ENCODE results near the gene DOCK10. TPM values are rescaled to one million over a fixed set of nuclear protein-coding genes. Genes with fewer than 3 reads are reported as not detected.

Gene DOCK10
- total RNA-seq, 4 donors from 2014 or later = 3.8 to 33.2 (median 12.3) TPM

- Histone ChIP-seq H3K4me1 (no peaks in the 10 kb centered on the region), H3K27ac (no peak overlapping the region), H3K36me3 (no peaks in the 10 kb centered on the region), H3K4me3 (no peak overlapping the region), H3K27me3 (no peaks in the 10 kb centered on the region), H3K9me3 (no peaks in the 10 kb centered on the region)
- intact Hi-C loops (cut with DNase I; ENCODE audit: low total_unique reads) = no loop called here
- DNase-seq = no peak
- TF ChIP-seq CTCF (IDR thresholded peaks at IDR 0.05) = no peak
- no peak for TF ChIP-seq POLR2A (IDR thresholded peaks at IDR 0.05)
These were observed 244.1 kb downstream of the DOCK10 start for GRCh38 chr2:224798180-224798579.

GRCh38 chr2:224796695-224797305 lies 245.5 kb downstream of the DOCK10 start:
- intact Hi-C loops (cut with DNase I; ENCODE audit: low total_unique reads) = no loop called here
- H3K27ac ChIP-seq = peak overlapping the region; percentile 41 to 44
- no peaks in the 10 kb centered on the region for H3K4me1 ChIP-seq
- DNase-seq = no peak
- no peaks in the 10 kb centered on the region for H3K9me3 ChIP-seq
- H3K27me3 ChIP-seq = no peaks in the 10 kb centered on the region
- no peak for TF ChIP-seq CTCF (IDR thresholded peaks at IDR 0.05)
- TF ChIP-seq POLR2A (IDR thresholded peaks at IDR 0.05) = no peak
- H3K4me3 ChIP-seq = no peak overlapping the region
- H3K36me3 ChIP-seq = no peaks in the 10 kb centered on the region

- TF ChIP-seq CTCF (IDR thresholded peaks at IDR 0.05) = no peak
- TF ChIP-seq POLR2A (IDR thresholded peaks at IDR 0.05) = no peak
- Histone ChIP-seq H3K9me3 (no peaks in the 10 kb centered on the region), H3K4me3 (no peak overlapping the region), H3K27me3 (no peaks in the 10 kb centered on the region), H3K36me3 (no peaks in the 10 kb centered on the region), H3K4me1 (no peaks in the 10 kb centered on the region), H3K27ac (peak overlapping the region in 1 of 2 donors; percentile 34)
- peak; percentile 45 to 58 for DNase-seq
- intact Hi-C loops (cut with DNase I; ENCODE audit: low total_unique reads) = no loop called here
These were observed 248.3 kb downstream of the DOCK10 start for GRCh38 chr2:224793946-224794345.

- no peak for DNase-seq
- no peak overlapping the region for H3K4me3 ChIP-seq
- TF ChIP-seq POLR2A (IDR thresholded peaks at IDR 0.05) = no peak
- no peak for TF ChIP-seq CTCF (IDR thresholded peaks at IDR 0.05)
- H3K27me3 ChIP-seq = no peaks in the 10 kb centered on the region
- no peak overlapping the region for H3K27ac ChIP-seq
- intact Hi-C loops (cut with DNase I; ENCODE audit: low total_unique reads) = no loop called here
- no peaks in the 10 kb centered on the region for H3K4me1 ChIP-seq
- H3K9me3 ChIP-seq = no peaks in the 10 kb centered on the region
- no peaks in the 10 kb centered on the region for H3K36me3 ChIP-seq
These were observed 255.4 kb downstream of the DOCK10 start for GRCh38 chr2:224786848-224787247.

- Histone ChIP-seq H3K4me1 (no peaks in the 10 kb centered on the region), H3K4me3 (no peak overlapping the region), H3K27me3 (no peaks in the 10 kb centered on the region), H3K27ac (no peak overlapping the region), H3K36me3 (no peaks in the 10 kb centered on the region), H3K9me3 (no peaks in the 10 kb centered on the region)
- DNase-seq = no peak
- TF ChIP-seq CTCF (IDR thresholded peaks at IDR 0.05) = no peak
- TF ChIP-seq POLR2A (IDR thresholded peaks at IDR 0.05) = no peak
- intact Hi-C loops (cut with DNase I; ENCODE audit: low total_unique reads) = no loop called here
These were observed 260.9 kb downstream of the DOCK10 start for GRCh38 chr2:224781400-224781799.

Data from uterus (tissue), 4 donors.